Inflammatory macrophage (primary cell): Measurements from ENCODE around the gene ZNF408.
"Not testable (repeated sequence)": the region's sequence is repeated elsewhere in the genome, so short reads cannot be mapped to it uniquely, and the experiment has no call there.

Experiments
- DNase-seq, 2 donors: peaks; one replicate each; pipeline ENCODE4 v3.0.0-alpha.2; 2020 to 2022

The ZNF408 gene

GRCh38 chr11:46698597-46698996 lies 2.2 kb upstream of the ZNF408 start:
- peak; percentile 38 to 62 for DNase-seq

- no peak for DNase-seq
Measured at GRCh38 chr11:46701078-46701654, 335 bp downstream of the ZNF408 start.

- DNase-seq: no peak
Measured at GRCh38 chr11:46705070-46705688, 4.3 kb downstream of the ZNF408 start.

- no peak for DNase-seq
Measured at GRCh38 chr11:46706886-46707285, 6.1 kb downstream of the ZNF408 start.

GRCh38 chr11:46709351-46709750 lies 8.5 kb downstream of the ZNF408 start:
- not testable (repeated sequence) for DNase-seq

- no peak for DNase-seq
Measured at GRCh38 chr11:46710821-46711269, 10.0 kb downstream of the ZNF408 start.

- DNase-seq: no peak
Measured at GRCh38 chr11:46711303-46711702, 10.5 kb downstream of the ZNF408 start.

- no peak for DNase-seq
Measured at GRCh38 chr11:46712874-46713576, 12.2 kb downstream of the ZNF408 start.

- DNase-seq: not testable (repeated sequence)
Measured at GRCh38 chr11:46717825-46718154, 17.0 kb downstream of the ZNF408 start.

- DNase-seq: no peak
Measured at GRCh38 chr11:46718155-46719019, 17.6 kb downstream of the ZNF408 start.

- DNase-seq: no peak
Measured at GRCh38 chr11:46719048-46719542, 18.3 kb downstream of the ZNF408 start, which contains the start of gene F2. F2 (plus strand) TSS chr11:46719213; CDS start chr11:46719236, 23 bp downstream.

GRCh38 chr11:46719543-46720218 lies 18.9 kb downstream of the ZNF408 start:
- no peak for DNase-seq

GRCh38 chr11:46721286-46721685 lies 20.5 kb downstream of the ZNF408 start:
- DNase-seq: no peak

GRCh38 chr11:46722566-46723358 lies 21.9 kb downstream of the ZNF408 start:
- DNase-seq: no peak

- DNase-seq: no peak
Measured at GRCh38 chr11:46723359-46723680, 22.5 kb downstream of the ZNF408 start.

- no peak for DNase-seq
Measured at GRCh38 chr11:46724088-46724487, 23.3 kb downstream of the ZNF408 start.

- DNase-seq: no peak
Measured at GRCh38 chr11:46725338-46726205, 24.7 kb downstream of the ZNF408 start.

- DNase-seq: no peak
Measured at GRCh38 chr11:46726206-46726862, 25.5 kb downstream of the ZNF408 start.

GRCh38 chr11:46727952-46728658 lies 27.3 kb downstream of the ZNF408 start:
- no peak for DNase-seq
